HL-60 (cell line): ENCODE measurements around the gene CHFR.

Experiments
- POLR2AphosphoS5 ChIP-seq: IDR thresholded peaks from 2 replicates; pipeline ENCODE4 v1.6.1; 2012; ENCODE audit warnings: low read depth
- TF ChIP-seq, protein P1 (sequence below): IDR thresholded peaks from one replicate; pipeline ENCODE4 v1.5.1; 2011; ENCODE audit warnings: low read length, control low read depth, inconsistent platforms; ENCODE audit not compliant: insufficient read depth
- TF ChIP-seq, protein P2 (sequence below): IDR thresholded peaks from 2 replicates; pipeline ENCODE4 v1.6.1; 2012; ENCODE audit warnings: low read depth; ENCODE audit not compliant: insufficient replicate concordance

DNA sequence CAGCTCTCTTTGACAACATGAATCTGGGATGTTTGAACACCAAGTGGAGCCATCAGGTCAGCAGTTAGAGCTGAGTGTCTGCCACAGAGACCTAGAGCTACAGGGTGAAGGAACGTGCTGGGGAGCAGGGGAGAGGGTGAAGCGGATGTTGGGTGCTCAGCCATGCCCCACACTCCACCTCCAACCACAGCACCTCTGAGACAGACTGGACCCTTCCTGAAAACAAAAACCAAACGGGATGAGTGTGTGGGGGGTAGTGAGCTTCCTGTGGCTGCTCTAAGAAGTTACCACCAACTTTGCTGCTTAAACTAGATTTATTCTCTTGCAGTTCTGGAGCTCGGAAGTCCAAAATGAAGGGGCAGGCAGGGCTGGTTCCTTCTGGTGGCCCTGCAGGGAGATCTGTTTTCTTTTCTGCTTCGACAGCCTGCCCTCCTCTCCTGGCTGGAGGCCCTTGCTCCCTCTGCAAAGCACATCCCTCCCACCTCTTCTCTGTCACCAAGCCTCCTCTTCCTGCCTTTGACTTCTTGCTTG, 53.2 kb downstream of the CHFR start:
- TF ChIP-seq, protein P1, sequence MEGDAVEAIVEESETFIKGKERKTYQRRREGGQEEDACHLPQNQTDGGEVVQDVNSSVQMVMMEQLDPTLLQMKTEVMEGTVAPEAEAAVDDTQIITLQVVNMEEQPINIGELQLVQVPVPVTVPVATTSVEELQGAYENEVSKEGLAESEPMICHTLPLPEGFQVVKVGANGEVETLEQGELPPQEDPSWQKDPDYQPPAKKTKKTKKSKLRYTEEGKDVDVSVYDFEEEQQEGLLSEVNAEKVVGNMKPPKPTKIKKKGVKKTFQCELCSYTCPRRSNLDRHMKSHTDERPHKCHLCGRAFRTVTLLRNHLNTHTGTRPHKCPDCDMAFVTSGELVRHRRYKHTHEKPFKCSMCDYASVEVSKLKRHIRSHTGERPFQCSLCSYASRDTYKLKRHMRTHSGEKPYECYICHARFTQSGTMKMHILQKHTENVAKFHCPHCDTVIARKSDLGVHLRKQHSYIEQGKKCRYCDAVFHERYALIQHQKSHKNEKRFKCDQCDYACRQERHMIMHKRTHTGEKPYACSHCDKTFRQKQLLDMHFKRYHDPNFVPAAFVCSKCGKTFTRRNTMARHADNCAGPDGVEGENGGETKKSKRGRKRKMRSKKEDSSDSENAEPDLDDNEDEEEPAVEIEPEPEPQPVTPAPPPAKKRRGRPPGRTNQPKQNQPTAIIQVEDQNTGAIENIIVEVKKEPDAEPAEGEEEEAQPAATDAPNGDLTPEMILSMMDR = no peak
- TF ChIP-seq POLR2AphosphoS5 = no peak
- TF ChIP-seq, protein P2, sequence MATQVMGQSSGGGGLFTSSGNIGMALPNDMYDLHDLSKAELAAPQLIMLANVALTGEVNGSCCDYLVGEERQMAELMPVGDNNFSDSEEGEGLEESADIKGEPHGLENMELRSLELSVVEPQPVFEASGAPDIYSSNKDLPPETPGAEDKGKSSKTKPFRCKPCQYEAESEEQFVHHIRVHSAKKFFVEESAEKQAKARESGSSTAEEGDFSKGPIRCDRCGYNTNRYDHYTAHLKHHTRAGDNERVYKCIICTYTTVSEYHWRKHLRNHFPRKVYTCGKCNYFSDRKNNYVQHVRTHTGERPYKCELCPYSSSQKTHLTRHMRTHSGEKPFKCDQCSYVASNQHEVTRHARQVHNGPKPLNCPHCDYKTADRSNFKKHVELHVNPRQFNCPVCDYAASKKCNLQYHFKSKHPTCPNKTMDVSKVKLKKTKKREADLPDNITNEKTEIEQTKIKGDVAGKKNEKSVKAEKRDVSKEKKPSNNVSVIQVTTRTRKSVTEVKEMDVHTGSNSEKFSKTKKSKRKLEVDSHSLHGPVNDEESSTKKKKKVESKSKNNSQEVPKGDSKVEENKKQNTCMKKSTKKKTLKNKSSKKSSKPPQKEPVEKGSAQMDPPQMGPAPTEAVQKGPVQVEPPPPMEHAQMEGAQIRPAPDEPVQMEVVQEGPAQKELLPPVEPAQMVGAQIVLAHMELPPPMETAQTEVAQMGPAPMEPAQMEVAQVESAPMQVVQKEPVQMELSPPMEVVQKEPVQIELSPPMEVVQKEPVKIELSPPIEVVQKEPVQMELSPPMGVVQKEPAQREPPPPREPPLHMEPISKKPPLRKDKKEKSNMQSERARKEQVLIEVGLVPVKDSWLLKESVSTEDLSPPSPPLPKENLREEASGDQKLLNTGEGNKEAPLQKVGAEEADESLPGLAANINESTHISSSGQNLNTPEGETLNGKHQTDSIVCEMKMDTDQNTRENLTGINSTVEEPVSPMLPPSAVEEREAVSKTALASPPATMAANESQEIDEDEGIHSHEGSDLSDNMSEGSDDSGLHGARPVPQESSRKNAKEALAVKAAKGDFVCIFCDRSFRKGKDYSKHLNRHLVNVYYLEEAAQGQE = no peak
